ENCODE measurements around the gene SLFN11.

SLFN11 gene

GRCh38 chr17:35313875-35314409 is 59.5 kb downstream of the SLFN11 start:
- TF ChIP-seq REST (IDR thresholded peaks at IDR 0.05; ENCODE audit: insufficient read depth in 1 of 2, low read depth in 2 of 2, low read length in 2 of 2) (no peak), TAF1 (IDR thresholded peaks at IDR 0.05; ENCODE audit: borderline replicate concordance, insufficient read depth, low read length) (no peak), FOXP2 (optimal IDR thresholded peaks at IDR 0.05; ENCODE audit: borderline replicate concordance, extremely low read depth, extremely low read length, insufficient read depth) (no peak), POLR2AphosphoS5 (IDR thresholded peaks at IDR 0.05; ENCODE audit: low read depth, low read length) (no peak), SIN3A (IDR thresholded peaks at IDR 0.05; ENCODE audit: borderline replicate concordance, insufficient read depth, low read length) (no peak)

GRCh38 chr17:35312790-35313711 is 60.4 kb downstream of the SLFN11 start:
- TF ChIP-seq FOXP2 (optimal IDR thresholded peaks at IDR 0.05; ENCODE audit: borderline replicate concordance, extremely low read depth, extremely low read length, insufficient read depth) (no peak), POLR2AphosphoS5 (IDR thresholded peaks at IDR 0.05; ENCODE audit: low read depth, low read length) (no peak), TAF1 (IDR thresholded peaks at IDR 0.05; ENCODE audit: borderline replicate concordance, insufficient read depth, low read length) (no peak), REST (IDR thresholded peaks at IDR 0.05; ENCODE audit: insufficient read depth in 1 of 2, low read depth in 2 of 2, low read length in 2 of 2) (no peak), SIN3A (IDR thresholded peaks at IDR 0.05; ENCODE audit: borderline replicate concordance, insufficient read depth, low read length) (no peak)

GRCh38 chr17:35312346-35312745 is 61.1 kb downstream of the SLFN11 start:
- no peak for TF ChIP-seq REST (IDR thresholded peaks at IDR 0.05; ENCODE audit: insufficient read depth in 1 of 2, low read depth in 2 of 2, low read length in 2 of 2)
- no peak for TF ChIP-seq FOXP2 (optimal IDR thresholded peaks at IDR 0.05; ENCODE audit: borderline replicate concordance, extremely low read depth, extremely low read length, insufficient read depth)
- no peak for TF ChIP-seq POLR2AphosphoS5 (IDR thresholded peaks at IDR 0.05; ENCODE audit: low read depth, low read length)
- no peak for TF ChIP-seq SIN3A (IDR thresholded peaks at IDR 0.05; ENCODE audit: borderline replicate concordance, insufficient read depth, low read length)
- no peak for TF ChIP-seq TAF1 (IDR thresholded peaks at IDR 0.05; ENCODE audit: borderline replicate concordance, insufficient read depth, low read length)

Measured in PFSK-1 (cell line).